ENCODE data around the gene DYNLT2. TPM values are rescaled to one million over a fixed set of nuclear protein-coding genes. Genes with fewer than 3 reads are reported as not detected.
A peak's percentile ranks its signal among the peaks of the same experiment; 100 is the strongest.

The DYNLT2 gene
- total and polyA plus RNA-seq, 2 of the 13 experiments (the other 11 are each of a cell fraction or from before 2014, with no cell fraction given): 2.1 to 4.3 TPM

- TF ChIP-seq DMTF1 (CRISPR knock-in tag; IDR thresholded peaks at IDR 0.05) (no peak; the same call in 1 of the 2 replicates), NRL (CRISPR knock-in tag; IDR thresholded peaks at IDR 0.05; ENCODE audit: borderline replicate concordance) (peak; percentile 95; the same call in 1 of the 2 replicates), CEBPG (CRISPR knock-in tag; IDR thresholded peaks at IDR 0.05) (0 out of 2 replicates have a peak, but pooled peaks have one; percentile 3), FOXJ3 (CRISPR knock-in tag; IDR thresholded peaks at IDR 0.05; ENCODE audit: borderline replicate concordance) (no peak), AKNA (CRISPR knock-in tag; IDR thresholded peaks at IDR 0.05; ENCODE audit: borderline replicate concordance) (0 out of 2 replicates have a peak, but pooled peaks have one; percentile 43), ZSCAN12 (CRISPR knock-in tag; IDR thresholded peaks at IDR 0.05) (no peak), ZNF3 (CRISPR knock-in tag; IDR thresholded peaks at IDR 0.05) (no peak), ZNF383 (CRISPR knock-in tag; IDR thresholded peaks at IDR 0.05; ENCODE audit: borderline replicate concordance) (no peak), SSRP1 (CRISPR knock-in tag; IDR thresholded peaks at IDR 0.05) (no peak), ZIK1 (CRISPR knock-in tag; IDR thresholded peaks at IDR 0.05; ENCODE audit: borderline replicate concordance, low read depth) (peak; percentile 68; the same call in 1 of the 2 replicates), ZNF232 (CRISPR knock-in tag; IDR thresholded peaks at IDR 0.05; ENCODE audit: borderline replicate concordance) (peak; percentile 18; the same call in 1 of the 2 replicates), XBP1 (CRISPR knock-in tag; IDR thresholded peaks at IDR 0.05) (peak; percentile 19; the same call in 1 of the 2 replicates), ZNF83 (CRISPR knock-in tag; IDR thresholded peaks at IDR 0.05; ENCODE audit: borderline replicate concordance) (0 out of 2 replicates have a peak, but pooled peaks have one; percentile 33), AKAP8 (CRISPR knock-in tag; IDR thresholded peaks at IDR 0.05) (0 out of 2 replicates have a peak, but pooled peaks have one; percentile 63), HES4 (CRISPR knock-in tag; IDR thresholded peaks at IDR 0.05; ENCODE audit: borderline replicate concordance) (peak; percentile 97), MYPOP (CRISPR knock-in tag; IDR thresholded peaks at IDR 0.05) (peak; percentile 10; the same call in 1 of the 2 replicates), BCL6 (CRISPR knock-in tag; IDR thresholded peaks at IDR 0.05) (peak; percentile 50), ZNF839 (CRISPR knock-in tag; IDR thresholded peaks at IDR 0.05; ENCODE audit: borderline replicate concordance) (no peak), ZNF629 (CRISPR knock-in tag; conservative IDR thresholded peaks at IDR 0.05) (no peak), NR2F2 (IDR thresholded peaks at IDR 0.05; ENCODE audit: borderline replicate concordance, low read depth) (no peak)
- TF ChIP-seq, protein P1, sequence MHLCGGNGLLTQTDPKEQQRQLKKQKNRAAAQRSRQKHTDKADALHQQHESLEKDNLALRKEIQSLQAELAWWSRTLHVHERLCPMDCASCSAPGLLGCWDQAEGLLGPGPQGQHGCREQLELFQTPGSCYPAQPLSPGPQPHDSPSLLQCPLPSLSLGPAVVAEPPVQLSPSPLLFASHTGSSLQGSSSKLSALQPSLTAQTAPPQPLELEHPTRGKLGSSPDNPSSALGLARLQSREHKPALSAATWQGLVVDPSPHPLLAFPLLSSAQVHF (CRISPR knock-in tag; IDR thresholded peaks at IDR 0.05): peak; percentile 98
Measured at GRCh38 chr6:169724494-169725124, 26.8 kb downstream of the DYNLT2 start, which contains the start of gene PHF10 (continued).

All from HepG2 (cell line).